22Rv1 (cell line): ENCODE results near the gene C4BPB.

Experiments used
- H3K27ac ChIP-seq: fragments of 450-650 bp; 2 replicates; pipeline ENCODE4 v1.5.1; 2017
- ZFX ChIP-seq: fragments of 450-650 bp; IDR thresholded peaks from 2 replicates; pipeline ENCODE4 v1.6.1; 2017; ENCODE audit warnings: antibody characterized with exemption, borderline replicate concordance
- TF ChIP-seq, protein P1 (sequence below): fragments of 450-650 bp; IDR thresholded peaks from 2 replicates; pipeline ENCODE4 v1.5.1; 2017; ENCODE audit warnings: mild to moderate bottlenecking

The C4BPB gene

DNA sequence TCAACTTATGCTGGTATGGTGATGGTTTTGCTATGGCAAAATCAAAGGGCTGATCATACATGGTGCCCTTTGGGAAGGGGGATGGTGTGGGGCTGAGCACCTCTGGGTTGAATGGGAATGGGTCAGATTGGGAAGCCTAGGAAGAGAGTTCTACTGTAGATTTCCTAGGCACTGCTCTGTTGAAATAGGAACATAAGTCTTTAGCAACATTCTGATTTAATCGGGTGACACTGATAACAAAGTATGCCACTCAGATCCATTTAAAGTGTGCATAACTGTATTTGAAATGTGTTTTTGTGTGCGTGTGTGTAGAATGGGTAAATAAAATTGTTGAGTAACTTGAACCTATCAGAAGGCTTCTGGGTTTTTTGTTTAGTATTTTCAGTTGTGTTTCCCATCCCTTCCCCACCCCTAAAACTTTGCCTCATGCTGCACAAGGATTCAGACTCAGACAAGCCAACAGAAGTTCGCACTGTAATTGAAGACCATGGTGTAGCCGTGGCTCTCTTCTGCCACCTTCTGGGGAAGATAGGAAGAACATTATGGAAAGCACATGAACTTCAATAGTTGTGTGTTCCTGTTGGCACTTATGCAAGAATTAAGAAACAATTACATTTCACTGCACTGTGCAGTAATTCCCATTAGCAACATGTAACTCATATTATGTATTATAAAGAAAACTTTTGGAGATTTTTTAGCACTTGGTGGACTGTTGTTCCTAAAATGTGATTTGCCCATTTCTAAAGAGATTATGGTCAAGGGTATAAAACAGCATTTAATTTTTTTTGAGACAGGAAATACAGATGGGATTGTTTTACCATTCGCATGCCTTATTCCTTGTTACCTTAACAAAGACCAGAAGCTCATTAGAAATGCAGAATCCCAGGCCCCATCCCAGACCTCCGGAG, 10.9 kb upstream of the C4BPB start:
- TF ChIP-seq ZFX, result no peak
- TF ChIP-seq, protein P1, sequence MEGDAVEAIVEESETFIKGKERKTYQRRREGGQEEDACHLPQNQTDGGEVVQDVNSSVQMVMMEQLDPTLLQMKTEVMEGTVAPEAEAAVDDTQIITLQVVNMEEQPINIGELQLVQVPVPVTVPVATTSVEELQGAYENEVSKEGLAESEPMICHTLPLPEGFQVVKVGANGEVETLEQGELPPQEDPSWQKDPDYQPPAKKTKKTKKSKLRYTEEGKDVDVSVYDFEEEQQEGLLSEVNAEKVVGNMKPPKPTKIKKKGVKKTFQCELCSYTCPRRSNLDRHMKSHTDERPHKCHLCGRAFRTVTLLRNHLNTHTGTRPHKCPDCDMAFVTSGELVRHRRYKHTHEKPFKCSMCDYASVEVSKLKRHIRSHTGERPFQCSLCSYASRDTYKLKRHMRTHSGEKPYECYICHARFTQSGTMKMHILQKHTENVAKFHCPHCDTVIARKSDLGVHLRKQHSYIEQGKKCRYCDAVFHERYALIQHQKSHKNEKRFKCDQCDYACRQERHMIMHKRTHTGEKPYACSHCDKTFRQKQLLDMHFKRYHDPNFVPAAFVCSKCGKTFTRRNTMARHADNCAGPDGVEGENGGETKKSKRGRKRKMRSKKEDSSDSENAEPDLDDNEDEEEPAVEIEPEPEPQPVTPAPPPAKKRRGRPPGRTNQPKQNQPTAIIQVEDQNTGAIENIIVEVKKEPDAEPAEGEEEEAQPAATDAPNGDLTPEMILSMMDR, result peak; percentile 100
- H3K27ac ChIP-seq, result no peak overlapping the region

DNA sequence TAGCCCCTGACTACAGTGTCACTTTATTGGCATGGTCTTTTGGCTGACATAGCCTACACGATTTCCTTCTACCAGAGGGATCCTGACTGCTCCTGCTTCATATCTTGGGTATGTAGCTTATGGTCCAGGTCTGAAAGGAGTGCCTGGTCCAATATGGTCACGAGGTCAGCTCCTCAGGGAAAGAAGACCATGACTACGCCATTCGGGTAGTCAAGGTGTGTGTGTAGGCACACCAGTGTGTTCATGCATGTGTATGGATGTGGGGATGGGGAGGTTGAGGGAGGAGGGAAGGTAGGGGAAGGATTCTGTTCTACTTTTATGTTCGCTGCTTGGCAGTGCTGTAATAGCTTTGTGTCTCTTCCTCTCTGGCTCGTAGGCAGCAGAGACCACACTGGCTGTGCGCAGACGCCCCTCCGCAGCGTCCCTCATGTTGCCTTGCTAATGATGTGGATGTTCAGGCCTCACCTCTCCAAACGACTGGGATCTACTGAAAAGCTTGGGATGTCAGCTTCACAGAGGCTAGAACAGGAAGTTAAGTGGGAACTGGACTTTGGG, 10.0 kb upstream of the C4BPB start:
- no peak overlapping the region for H3K27ac ChIP-seq
- TF ChIP-seq, protein P1, result no peak
- no peak for TF ChIP-seq ZFX

DNA sequence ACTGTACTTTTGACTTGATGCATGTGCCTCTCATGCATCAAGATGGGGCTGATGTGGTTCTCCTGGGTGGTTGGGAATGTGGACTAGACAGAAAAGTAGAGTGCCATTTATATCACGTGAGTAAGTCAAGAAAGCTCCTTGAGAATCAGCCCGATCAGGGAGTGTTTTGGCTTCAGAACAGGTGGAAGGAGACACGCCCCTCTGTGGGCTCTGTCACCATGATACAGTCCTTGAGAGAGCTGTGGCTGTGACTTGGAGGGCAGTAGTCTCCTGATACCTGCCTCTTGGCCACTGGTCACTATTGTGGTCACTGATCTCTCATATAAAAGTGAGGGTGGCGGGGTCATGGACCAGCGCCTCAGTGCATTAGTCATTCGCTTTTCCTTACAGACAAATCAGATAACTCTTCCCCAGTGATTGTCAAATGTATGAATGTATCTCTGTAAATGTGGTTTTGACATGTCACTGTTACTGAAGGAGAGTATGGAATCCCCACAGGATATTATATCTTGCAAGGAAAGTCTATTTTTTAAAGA, 8.9 kb upstream of the C4BPB start:
- H3K27ac ChIP-seq, result no peak overlapping the region
- TF ChIP-seq, protein P1, result no peak
- TF ChIP-seq ZFX, result no peak

- TF ChIP-seq, protein P1, result no peak
- no peak for TF ChIP-seq ZFX
- no peak overlapping the region for H3K27ac ChIP-seq
Observed at GRCh38 chr1:207081088-207081487, 7.6 kb upstream of the C4BPB start.

- TF ChIP-seq, protein P1, result no peak
- no peak for TF ChIP-seq ZFX
Observed at GRCh38 chr1:207081806-207082205, 6.9 kb upstream of the C4BPB start.

GRCh38 chr1:207084232-207084631, 4.4 kb upstream of the C4BPB start:
- no peak overlapping the region for H3K27ac ChIP-seq
- TF ChIP-seq, protein P1, result no peak
- no peak for TF ChIP-seq ZFX

More at GRCh38 chr1:207081806-207082205, 6.9 kb upstream of the C4BPB start:
- no peak overlapping the region for H3K27ac ChIP-seq

DNA sequence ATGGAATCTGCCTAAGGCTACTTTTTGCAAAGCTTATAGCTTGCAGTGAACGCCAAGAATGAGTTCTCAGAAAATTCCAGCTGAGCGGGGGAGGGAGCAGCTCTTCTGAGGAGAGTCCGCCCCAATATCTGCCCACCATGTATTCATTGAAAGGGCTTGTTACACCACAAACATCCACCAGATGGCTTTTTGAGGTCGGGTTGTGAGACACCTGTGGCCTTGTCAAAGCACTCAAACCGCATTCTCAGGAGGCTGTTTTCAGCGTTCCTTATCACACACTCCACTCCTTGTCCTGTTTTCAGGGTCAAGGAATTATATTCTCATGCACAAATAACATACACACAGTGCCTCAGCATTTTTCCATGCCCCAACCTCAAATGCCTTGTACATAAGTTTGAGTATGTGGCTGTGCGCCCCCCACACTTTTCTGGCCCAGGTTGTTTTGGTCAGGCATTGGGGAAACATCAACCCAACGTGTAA, 3.9 kb upstream of the C4BPB start:
- H3K27ac ChIP-seq, result no peak overlapping the region
- no peak for TF ChIP-seq ZFX
- TF ChIP-seq, protein P1, result peak; percentile 83
